ENCODE results near the gene ITGAV. TPM values are rescaled to one million over a fixed set of nuclear protein-coding genes. Genes with fewer than 3 reads are reported as not detected.

The ITGAV gene
- total and polyA plus RNA-seq, 2 experiments from 2014 or later, result 32.7 to 135 TPM

DNA sequence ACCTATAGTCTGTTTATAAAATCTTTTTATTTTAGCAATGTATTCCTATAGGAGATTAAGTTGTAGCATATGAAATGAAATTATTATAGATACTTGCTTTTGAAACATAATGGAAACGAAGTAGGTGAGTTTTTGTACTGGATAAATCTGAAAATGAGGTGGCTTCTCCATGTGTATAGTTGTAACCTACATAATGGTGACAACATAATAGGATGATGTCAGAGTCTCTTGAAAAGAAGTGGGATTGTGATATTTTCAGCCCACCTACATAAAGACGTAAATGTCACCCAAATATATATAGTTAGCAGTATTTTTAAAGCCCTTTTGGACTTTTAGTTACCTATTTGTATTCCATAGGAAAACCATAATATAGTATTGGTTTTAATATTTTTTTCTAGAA is 138.8 kb downstream of the ITGAV start:
- Histone ChIP-seq H2AFZ (no peak overlapping the region), H3K79me2 (peaks cover 3% of the 10 kb centered on the region), H3K36me3 (replicated peaks; ENCODE audit: insufficient read depth, low read depth) (no peaks in the 10 kb centered on the region), H4K20me1 (ENCODE audit: insufficient read depth, poor library complexity, severe bottlenecking) (no peaks in the 10 kb centered on the region), H3K4me1 (ENCODE audit: insufficient read depth) (peaks cover 8% of the 10 kb centered on the region), H3K4me2 (no peak overlapping the region), H3K27me3 (no peaks in the 10 kb centered on the region), H3K9me3 (ENCODE audit: low read depth) (no peaks in the 10 kb centered on the region), H3K4me3 (no peak overlapping the region), H3K9me2 (replicated peaks; ENCODE audit: insufficient read depth) (no peaks in the 10 kb centered on the region), H3K27ac (no peak overlapping the region)
- WGBS (ENCODE audit: low lambda C conversion rate, missing lambda C conversion rate), result 86% methylated on average over 2 of the region's 2 CpGs
- TF ChIP-seq, protein P1, sequence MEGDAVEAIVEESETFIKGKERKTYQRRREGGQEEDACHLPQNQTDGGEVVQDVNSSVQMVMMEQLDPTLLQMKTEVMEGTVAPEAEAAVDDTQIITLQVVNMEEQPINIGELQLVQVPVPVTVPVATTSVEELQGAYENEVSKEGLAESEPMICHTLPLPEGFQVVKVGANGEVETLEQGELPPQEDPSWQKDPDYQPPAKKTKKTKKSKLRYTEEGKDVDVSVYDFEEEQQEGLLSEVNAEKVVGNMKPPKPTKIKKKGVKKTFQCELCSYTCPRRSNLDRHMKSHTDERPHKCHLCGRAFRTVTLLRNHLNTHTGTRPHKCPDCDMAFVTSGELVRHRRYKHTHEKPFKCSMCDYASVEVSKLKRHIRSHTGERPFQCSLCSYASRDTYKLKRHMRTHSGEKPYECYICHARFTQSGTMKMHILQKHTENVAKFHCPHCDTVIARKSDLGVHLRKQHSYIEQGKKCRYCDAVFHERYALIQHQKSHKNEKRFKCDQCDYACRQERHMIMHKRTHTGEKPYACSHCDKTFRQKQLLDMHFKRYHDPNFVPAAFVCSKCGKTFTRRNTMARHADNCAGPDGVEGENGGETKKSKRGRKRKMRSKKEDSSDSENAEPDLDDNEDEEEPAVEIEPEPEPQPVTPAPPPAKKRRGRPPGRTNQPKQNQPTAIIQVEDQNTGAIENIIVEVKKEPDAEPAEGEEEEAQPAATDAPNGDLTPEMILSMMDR (IDR thresholded peaks at IDR 0.05; ENCODE audit: poor library complexity), result no peak
- no peak for TF ChIP-seq EZH2 (IDR thresholded peaks at IDR 0.05; ENCODE audit: borderline replicate concordance)
- TF ChIP-seq EZH2phosphoT487 (IDR thresholded peaks at IDR 0.05; ENCODE audit: low read depth, severe bottlenecking, unreplicated experiment), result no peak
- no peak for DNase-seq (ENCODE audit: low spot score)

Other genes with a start within 250 kb of the ITGAV start
- gene ZC3H15, start 103.8 kb upstream of the ITGAV start, total RNA-seq, result 74.6 and 80.4 TPM in 2 replicates
- 69.8 and 77.2 TPM in 2 replicates for gene ZC3H15, start 103.8 kb upstream of the ITGAV start, polyA plus RNA-seq
- 11.7 and 15.6 TPM in 2 replicates for gene FAM171B, start 104.0 kb downstream of the ITGAV start, total RNA-seq
- 2.6 and 2.7 TPM in 2 replicates for gene FAM171B, start 104.0 kb downstream of the ITGAV start, polyA plus RNA-seq

Measured in hepatocyte (in vitro differentiated cells).